ENCODE results near the gene TUBB. TPM values are rescaled to one million over a fixed set of nuclear protein-coding genes. Genes with fewer than 3 reads are reported as not detected.

Gene TUBB
- polyA plus RNA-seq, 2 of the 4 experiments (the other 2 are of a cell fraction): 691 to 1,044 TPM

- TF ChIP-seq RARB (CRISPR knock-in tag; IDR thresholded peaks at IDR 0.05): no peak
- no peak for TF ChIP-seq POLR2AphosphoS2 (conservative IDR thresholded peaks at IDR 0.05; ENCODE audit: low read length)
- no peak for TF ChIP-seq ATOH8 (CRISPR knock-in tag; IDR thresholded peaks at IDR 0.05; ENCODE audit: low read depth)
- no peak for TF ChIP-seq CBX2 (IDR thresholded peaks at IDR 0.05; ENCODE audit: borderline replicate concordance, low read depth)
- TF ChIP-seq NFE2L2 (conservative IDR thresholded peaks at IDR 0.05; ENCODE audit: low read length): no peak
- TF ChIP-seq E2F6 (IDR thresholded peaks at IDR 0.05; ENCODE audit: borderline replicate concordance, low read depth): no peak
- TF ChIP-seq HDAC2 (IDR thresholded peaks at IDR 0.05): no peak
- TF ChIP-seq FOSB (CRISPR knock-in tag; IDR thresholded peaks at IDR 0.05): no peak
- no peak for TF ChIP-seq PBX3 (IDR thresholded peaks at IDR 0.05)
- TF ChIP-seq POLR2A (IDR thresholded peaks at IDR 0.05; ENCODE audit: low read length): no peak
- TF ChIP-seq EP300 (IDR thresholded peaks at IDR 0.05): no peak
- no peak for TF ChIP-seq ZC3H11A (IDR thresholded peaks at IDR 0.05)
- ChIA-PET POLR2A (interaction anchor here (1.0 kb wide), 2 partner anchors 25 to 40 kb away, joined by 3 read pairs; no protein-coding TSS in a partner anchor), CTCF (interaction anchor here (1.6 to 17.1 kb wide), 3 partner anchors 9 to 195 kb away, joined by 4 to 539 read pairs (median 11); partner anchors contain the start of genes DHX16, MDC1 and TUBB)
- peak overlapping the region; percentile 83 to 99 for H3K27ac ChIP-seq
- H3K9me3 ChIP-seq: no peaks in the 10 kb centered on the region
- WGBS (ENCODE audit: missing lambda C conversion rate): 65% methylated on average over 4 of the region's 4 CpGs
- H3K4me2 ChIP-seq: peak overlapping the region; percentile 79
- FAIRE-seq (no peak), ATAC-seq (no peak), DNase-seq (ENCODE audit: low read depth in 1 of 2, low spot score in 1 of 2) (no peak)
- peaks cover 54% of the 10 kb centered on the region for H3K4me1 ChIP-seq
- H3K4me3 ChIP-seq: no peak overlapping the region; the same call in 2 of the 3 replicates
Measured at GRCh38 chr6:30681766-30682142, 38.4 kb upstream of the TUBB start.

- peak overlapping the region; percentile 83 to 99 for H3K27ac ChIP-seq
- peak; percentile 41 to 55 for DNase-seq (ENCODE audit: low read depth in 1 of 2, low spot score in 1 of 2)
- no peak for FAIRE-seq
- H3K4me3 ChIP-seq: peak overlapping the region; percentile 84
- CTCF ChIA-PET: interaction anchor here (1.6 to 17.1 kb wide), 3 partner anchors 9 to 194 kb away, joined by 4 to 539 read pairs (median 11); partner anchors contain the start of genes DHX16, MDC1 and TUBB
- peak; percentile 31 to 44; a peak in 5 of 6 replicates for ATAC-seq
- POLR2A ChIA-PET: interaction anchor here (1.0 to 1.6 kb wide), 3 partner anchors 25 to 39 kb away, joined by 3 to 4 read pairs (median 3); partner anchors contain the start of gene MDC1
- H3K9me3 ChIP-seq: no peaks in the 10 kb centered on the region
- 23% methylated on average over 6 of the region's 11 CpGs for WGBS (ENCODE audit: missing lambda C conversion rate)
- TF ChIP-seq EHF (CRISPR knock-in tag; IDR thresholded peaks at IDR 0.05): no peak
- TF ChIP-seq BCL3 (IDR thresholded peaks at IDR 0.05): no peak
- no peak for TF ChIP-seq ZNF302 (CRISPR knock-in tag; IDR thresholded peaks at IDR 0.05)
- no peak for TF ChIP-seq MYC (IDR thresholded peaks at IDR 0.05; ENCODE audit: borderline replicate concordance, low read length)
- no peak for TF ChIP-seq NR3C1 (IDR thresholded peaks at IDR 0.05)
- no peak for TF ChIP-seq EHMT2 (IDR thresholded peaks at IDR 0.05; ENCODE audit: low read depth)
- TF ChIP-seq JUN (IDR thresholded peaks at IDR 0.05): no peak
- TF ChIP-seq EP300 (IDR thresholded peaks at IDR 0.05): no peak
- TF ChIP-seq MAX (IDR thresholded peaks at IDR 0.05): no peak
- peak; percentile 29; the same call in 1 of the 2 replicates for TF ChIP-seq POLR2A (IDR thresholded peaks at IDR 0.05; ENCODE audit: low read length)
- TF ChIP-seq CHD2 (IDR thresholded peaks at IDR 0.05; ENCODE audit: low read length, partially characterized antibody): no peak
- TF ChIP-seq FOSL2 (IDR thresholded peaks at IDR 0.05): no peak
- peak; percentile 75 for TF ChIP-seq FOSL2 (CRISPR knock-in tag; IDR thresholded peaks at IDR 0.05)
- H3K4me1 ChIP-seq: peaks cover 54% of the 10 kb centered on the region
- peak overlapping the region; percentile 79 for H3K4me2 ChIP-seq
Measured at GRCh38 chr6:30682143-30683117, 37.7 kb upstream of the TUBB start.

Measured in A549 (cell line).